Ovary (tissue), 9 donors: ENCODE results near the gene ANKRD50. TPM values are rescaled to one million over a fixed set of nuclear protein-coding genes. Genes with fewer than 3 reads are reported as not detected.

Experiments used
- DNase-seq, 5 donors: peaks; one replicate each; pipeline ENCODE4 v3.0.0-alpha.2; 2019 to 2020
- H3K27ac ChIP-seq, 2 donors: fragments of 200-600 bp; one replicate each; pipeline versions ENCODE4 v1.5.1 to v1.8.0; 2019 to 2022
- H3K27me3 ChIP-seq: fragments of 200-600 bp; one replicate; pipeline ENCODE4 v1.8.0; 2022
- H3K36me3 ChIP-seq: fragments of 200-600 bp; sonication (generic); one replicate; pipeline ENCODE4 v1.5.1; 2019
- H3K4me1 ChIP-seq: one replicate; pipeline ENCODE4 v1.8.1; 2013; ENCODE audit warnings: mild to moderate bottlenecking, moderate library complexity; ENCODE audit not compliant: insufficient read depth
- H3K4me3 ChIP-seq: fragments of 200-600 bp; sonication (generic); one replicate; pipeline ENCODE4 v1.5.1; 2017
- H3K9me3 ChIP-seq, 2 donors: fragments of 200-600 bp in 1 of 2; sonication (generic) in 1 of 2; one replicate each; pipeline versions ENCODE4 v1.5.1 to v1.8.1; 2013 to 2019; ENCODE audit warnings: mild to moderate bottlenecking in 1 of 2, moderate library complexity in 1 of 2
- CTCF ChIP-seq, 3 donors: fragments of 450-650 bp in 2 of 3; fragments of 200-600 bp in 1 of 3; IDR thresholded peaks; one replicate each; pipeline versions ENCODE4 v1.5.1 to v1.8.0; 2016 to 2022; ENCODE audit warnings: antibody characterized with exemption in 3 of 3, mild to moderate bottlenecking in 1 of 3
- EP300 ChIP-seq: sonication (generic); formaldehyde crosslinking; IDR thresholded peaks from one replicate; pipeline ENCODE4 v1.6.1; 2017; ENCODE audit warnings: antibody characterized with exemption
- POLR2A ChIP-seq: fragments of 450-650 bp; IDR thresholded peaks from one replicate; pipeline ENCODE4 v1.6.1; 2017; ENCODE audit warnings: antibody characterized with exemption, mild to moderate bottlenecking, moderate library complexity
- WGBS, 3 donors: extraction: QIAGEN DNeasy Blood & Tissue Kit in 1 of 3; methylation state at CpG; one replicate each; pipeline versions ENCODE4 v1.1.5 to v1.1.7; 2013 to 2017; 5-methylcytosine and 5-hydroxymethylcytosine counted together
- intact Hi-C, 4 donors: fragments of 100-400 bp; cut with DNase I; formaldehyde crosslinking; loops; one replicate each; pipeline versions ENCODE4 v1.11.0 to v1.15.1; 2022 to 2023
- polyA plus RNA-seq, 2 donors: library from polyadenylated mRNA; stranded (reverse); fragments of 200-250 nt in 1 of 2; fragments of 350-450 nt in 1 of 2; fragmentation: Illumina TruSeq in 1 of 2; extraction: RNeasy Lipid Tissue Mini Kit (QIAGEN cat#74804) in 1 of 2; gene quantifications; one replicate each; pipeline ENCODE4 v1.2.3, GENCODE V29; 2013 to 2014
- total RNA-seq, 7 donors: library from RNA; depleted of rRNA in 2 of 7; stranded (reverse); fragments of >200 nt in 2 of 7; fragmentation: NEBNext Ultra II Directional in 3 of 7; extraction: Animal tissue kit (Norgen Biotek cat#: 25700) in 3 of 7; gene quantifications; one replicate each; pipeline versions ENCODE4 v1.1.0 to v1.2.4, GENCODE V29; 2016 to 2023
- donor health status: DM: no; HTN: no; CAD: no; lungs with moderate emphysema.
- donor health status: DM: no; HTN: no; CAD: no.
- donor health status: Bipolar disorder and iron deficiency.
- donor health status: DM: yes; HTN: yes; CAD: no.
- donor health status: DM: no; HTN: no; CAD: no.
- donor health status: DM: yes; HTN: yes; CAD: no.

The ANKRD50 gene
- total and polyA plus RNA-seq, 9 donors: 7.4 to 17.3 (median 12.9) TPM

- no peaks in the 10 kb centered on the region for H3K4me1 ChIP-seq
- intact Hi-C loops: no loop called here
- TF ChIP-seq POLR2A: no peak
- no peak for TF ChIP-seq CTCF (IDR thresholded peaks at IDR 0.05)
- TF ChIP-seq EP300: no peak
- no peak for DNase-seq
- H3K36me3 ChIP-seq: no peaks in the 10 kb centered on the region
- H3K27me3 ChIP-seq: no peaks in the 10 kb centered on the region
- no peak overlapping the region for H3K27ac ChIP-seq
- 53 to 78% (median 70%) methylated on average over 4 of the region's 4 CpGs for WGBS, 3 donors
- H3K4me3 ChIP-seq: no peak overlapping the region
- H3K9me3 ChIP-seq: no peaks in the 10 kb centered on the region
Measured at GRCh38 chr4:124641715-124642381, 70.7 kb downstream of the ANKRD50 start.

- TF ChIP-seq POLR2A: no peak
- 85 to 94% (median 93%) methylated on average over 3 of the region's 3 CpGs for WGBS, 3 donors
- Histone ChIP-seq H3K27ac (no peak overlapping the region), H3K36me3 (no peaks in the 10 kb centered on the region), H3K9me3 (no peaks in the 10 kb centered on the region), H3K4me3 (no peak overlapping the region), H3K27me3 (no peaks in the 10 kb centered on the region), H3K4me1 (no peaks in the 10 kb centered on the region)
- intact Hi-C loops: no loop called here
- no peak for DNase-seq
Measured at GRCh38 chr4:124640022-124640730, 72.4 kb downstream of the ANKRD50 start.

GRCh38 chr4:124637321-124637720 is 75.2 kb downstream of the ANKRD50 start:
- intact Hi-C loops: no loop called here
- TF ChIP-seq POLR2A (no peak), CTCF (IDR thresholded peaks at IDR 0.05) (no peak), EP300 (no peak)

GRCh38 chr4:124636788-124637187 is 75.7 kb downstream of the ANKRD50 start:
- no peaks in the 10 kb centered on the region for H3K9me3 ChIP-seq
- 92 to 99% (median 94%) methylated on average over 1 of the region's 1 CpG for WGBS, 3 donors
- H3K4me1 ChIP-seq: no peaks in the 10 kb centered on the region
- TF ChIP-seq CTCF (IDR thresholded peaks at IDR 0.05): no peak
- no peak for TF ChIP-seq EP300
- no peak for TF ChIP-seq POLR2A
- no peaks in the 10 kb centered on the region for H3K27me3 ChIP-seq
- no peak for DNase-seq
- intact Hi-C loops: no loop called here
- no peaks in the 10 kb centered on the region for H3K36me3 ChIP-seq
- no peak overlapping the region for H3K4me3 ChIP-seq
- H3K27ac ChIP-seq: no peak overlapping the region

More at GRCh38 chr4:124637321-124637720, 75.2 kb downstream of the ANKRD50 start:
- Histone ChIP-seq H3K4me3 (no peak overlapping the region), H3K9me3 (no peaks in the 10 kb centered on the region), H3K4me1 (no peaks in the 10 kb centered on the region), H3K27ac (no peak overlapping the region), H3K27me3 (no peaks in the 10 kb centered on the region), H3K36me3 (no peaks in the 10 kb centered on the region)
- DNase-seq: no peak
- WGBS, 3 donors: 92 to 98% (median 95%) methylated on average over 2 of the region's 2 CpGs

- TF ChIP-seq CTCF (IDR thresholded peaks at IDR 0.05) (no peak), POLR2A (no peak), EP300 (no peak)
- Histone ChIP-seq H3K27me3 (no peaks in the 10 kb centered on the region), H3K27ac (no peak overlapping the region), H3K36me3 (no peaks in the 10 kb centered on the region), H3K4me1 (no peaks in the 10 kb centered on the region), H3K4me3 (no peak overlapping the region), H3K9me3 (no peaks in the 10 kb centered on the region)
- no peak for DNase-seq
- intact Hi-C loops: no loop called here
- WGBS, 3 donors: 88 to 89% (median 88%) methylated on average over 4 of the region's 4 CpGs
Measured at GRCh38 chr4:124635331-124635730, 77.2 kb downstream of the ANKRD50 start.
